WTC11 (cell line): ENCODE data around the gene ELAVL1.

Experiments
- ATF6 ChIP-seq: sonication (generic); formaldehyde crosslinking; IDR thresholded peaks from 2 replicates; pipeline ENCODE4 v1.8.1; 2023; ENCODE audit warnings: mild to moderate bottlenecking, missing genetic modification reagents
- CTCF ChIP-seq: fragments of 200-600 bp; IDR thresholded peaks from 2 replicates; pipeline ENCODE4 v1.8.0; 2022; ENCODE audit warnings: antibody characterized with exemption
- ETV6 ChIP-seq: sonication (generic); formaldehyde crosslinking; IDR thresholded peaks from 2 replicates; pipeline ENCODE4 v1.8.1; 2022; ENCODE audit warnings: mild to moderate bottlenecking, missing genetic modification reagents
- PRDM15 ChIP-seq: sonication (generic); formaldehyde crosslinking; IDR thresholded peaks from 2 replicates; pipeline ENCODE4 v1.8.0; 2022; ENCODE audit warnings: missing genetic modification reagents
- ZNF423 ChIP-seq: fragments of 250-450 bp; sonication (Bioruptor Pico); IDR thresholded peaks from 2 replicates; pipeline ENCODE4 v2.1.2; 2022; ENCODE audit warnings: mild to moderate bottlenecking, moderate library complexity
- ZSCAN18 ChIP-seq: fragments of 250-450 bp; sonication (Bioruptor Pico); IDR thresholded peaks from 2 replicates; pipeline ENCODE4 v2.1.2; 2022; ENCODE audit warnings: mild to moderate bottlenecking, moderate library complexity

- no peak for TF ChIP-seq CTCF
- no peak for TF ChIP-seq ATF6 (CRISPR knock-in tag)
- no peak for TF ChIP-seq PRDM15 (CRISPR knock-in tag)
- TF ChIP-seq ETV6 (CRISPR knock-in tag) = no peak
- TF ChIP-seq ZSCAN18 (CRISPR knock-in tag) = no peak
- TF ChIP-seq ZNF423 (CRISPR knock-in tag) = no peak
Measured at GRCh38 chr19:7924651-7925170, 80.7 kb downstream of the ELAVL1 start.
